ENCODE measurements around the gene CPLX1. TPM values are rescaled to one million over a fixed set of nuclear protein-coding genes. Genes with fewer than 3 reads are reported as not detected.

Gene CPLX1
- total and polyA plus RNA-seq, 12 donors = 1.7 to 25.3 (median 7.5) TPM

- H3K9me3 ChIP-seq (replicated peaks in 1 of 3) = peaks cover 0 to 7% (median 0%) of the 10 kb centered on the region in 3 donors
- DNase-seq = peak; percentile 62 to 91 (median 84)
- no peak overlapping the region for H3K4me3 ChIP-seq
- TF ChIP-seq POLR2A (IDR thresholded peaks at IDR 0.05) = no peak
- TF ChIP-seq, protein P1, sequence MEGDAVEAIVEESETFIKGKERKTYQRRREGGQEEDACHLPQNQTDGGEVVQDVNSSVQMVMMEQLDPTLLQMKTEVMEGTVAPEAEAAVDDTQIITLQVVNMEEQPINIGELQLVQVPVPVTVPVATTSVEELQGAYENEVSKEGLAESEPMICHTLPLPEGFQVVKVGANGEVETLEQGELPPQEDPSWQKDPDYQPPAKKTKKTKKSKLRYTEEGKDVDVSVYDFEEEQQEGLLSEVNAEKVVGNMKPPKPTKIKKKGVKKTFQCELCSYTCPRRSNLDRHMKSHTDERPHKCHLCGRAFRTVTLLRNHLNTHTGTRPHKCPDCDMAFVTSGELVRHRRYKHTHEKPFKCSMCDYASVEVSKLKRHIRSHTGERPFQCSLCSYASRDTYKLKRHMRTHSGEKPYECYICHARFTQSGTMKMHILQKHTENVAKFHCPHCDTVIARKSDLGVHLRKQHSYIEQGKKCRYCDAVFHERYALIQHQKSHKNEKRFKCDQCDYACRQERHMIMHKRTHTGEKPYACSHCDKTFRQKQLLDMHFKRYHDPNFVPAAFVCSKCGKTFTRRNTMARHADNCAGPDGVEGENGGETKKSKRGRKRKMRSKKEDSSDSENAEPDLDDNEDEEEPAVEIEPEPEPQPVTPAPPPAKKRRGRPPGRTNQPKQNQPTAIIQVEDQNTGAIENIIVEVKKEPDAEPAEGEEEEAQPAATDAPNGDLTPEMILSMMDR (IDR thresholded peaks at IDR 0.05) = no peak
- intact Hi-C loops (cut with DNase I) = no loop called here
- H3K27me3 ChIP-seq = no peaks in the 10 kb centered on the region
- WGBS, 4 donors = 25 to 65% (median 59%) methylated on average over 12 to 46 of the region's 46 CpGs
- no peaks in the 10 kb centered on the region for H3K36me3 ChIP-seq (replicated peaks in 1 of 2)
- H3K27ac ChIP-seq = peak overlapping the region in 4 of 5 donors; percentile 26 to 96 (median 92)
- peaks cover 19 to 20% of the 10 kb centered on the region in 2 donors for H3K4me1 ChIP-seq (replicated peaks in 1 of 2)
Observed at GRCh38 chr4:835148-836002, 9.4 kb upstream of the CPLX1 start.

DNA sequence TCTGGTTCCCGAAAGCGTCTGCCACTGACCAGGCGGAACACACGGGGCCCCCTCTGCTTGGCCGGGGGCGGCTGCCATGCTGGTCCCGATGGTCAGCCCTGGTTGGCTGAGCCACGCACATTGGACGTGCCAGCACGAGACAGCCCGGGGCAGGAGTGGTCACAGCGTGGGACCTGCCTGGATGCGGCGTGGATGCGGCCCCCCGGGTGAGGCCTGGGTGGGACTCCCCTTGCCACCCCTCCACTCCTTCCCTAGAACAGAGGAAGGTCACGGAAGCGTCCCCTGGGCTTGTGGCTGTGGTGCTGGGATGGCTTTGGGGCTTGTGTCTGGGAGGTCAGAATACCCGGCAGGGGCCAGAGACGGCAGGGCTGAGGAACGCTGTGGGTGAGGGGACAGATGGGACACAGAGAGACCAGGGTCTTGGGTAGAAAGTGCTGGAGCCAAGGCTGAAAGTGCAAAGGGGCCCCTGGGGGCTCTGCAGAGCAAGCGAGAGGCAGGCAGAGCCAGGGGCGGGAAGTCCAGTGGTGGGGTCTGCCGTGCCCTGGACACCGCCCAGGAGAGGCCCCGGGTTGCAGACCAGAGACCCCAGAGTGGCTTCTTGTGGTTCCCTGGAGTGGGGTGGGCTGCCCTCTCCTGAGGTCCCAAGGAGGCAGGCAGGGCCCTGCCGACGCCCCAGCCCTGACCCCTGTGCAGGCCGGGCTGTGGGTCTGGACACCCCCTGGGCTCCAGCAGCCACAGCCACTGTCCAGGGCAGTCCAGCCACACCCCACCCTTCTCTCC lies 8.6 kb upstream of the CPLX1 start:
- Histone ChIP-seq H3K4me1 (replicated peaks in 1 of 2) (peaks cover 19 to 20% of the 10 kb centered on the region in 2 donors), H3K27me3 (no peaks in the 10 kb centered on the region), H3K4me3 (no peak overlapping the region), H3K27ac (no peak overlapping the region), H3K9me3 (replicated peaks in 1 of 3) (peaks cover 0 to 7% (median 0%) of the 10 kb centered on the region in 3 donors), H3K36me3 (replicated peaks in 1 of 2) (no peaks in the 10 kb centered on the region)
- no peak for TF ChIP-seq POLR2A (IDR thresholded peaks at IDR 0.05)
- intact Hi-C loops (cut with DNase I) = no loop called here
- DNase-seq = peak in 2 of 7 donors; percentile 13
- 79 to 85% (median 82%) methylated on average over 13 to 29 of the region's 29 CpGs for WGBS, 4 donors

GRCh38 chr4:833731-834367 lies 7.9 kb upstream of the CPLX1 start:
- 76 to 91% (median 83%) methylated on average over 10 to 18 of the region's 18 CpGs for WGBS, 4 donors
- peak in 2 of 7 donors; percentile 11 to 15 for DNase-seq

GRCh38 chr4:833156-833555 lies 7.2 kb upstream of the CPLX1 start:
- Histone ChIP-seq H3K36me3 (replicated peaks in 1 of 2) (no peaks in the 10 kb centered on the region), H3K27ac (no peak overlapping the region), H3K27me3 (no peaks in the 10 kb centered on the region), H3K9me3 (replicated peaks in 1 of 3) (peaks cover 0 to 6% (median 0%) of the 10 kb centered on the region in 3 donors), H3K4me1 (replicated peaks in 1 of 2) (peaks cover 20 to 27% of the 10 kb centered on the region in 2 donors), H3K4me3 (no peak overlapping the region)
- TF ChIP-seq, protein P1 (IDR thresholded peaks at IDR 0.05) = no peak
- TF ChIP-seq POLR2A (IDR thresholded peaks at IDR 0.05) = no peak
- WGBS, 4 donors = 70 to 75% (median 73%) methylated on average over 10 of the region's 10 CpGs
- intact Hi-C loops (cut with DNase I) = no loop called here
- DNase-seq = peak in 2 of 7 donors; percentile 10 to 13

More at GRCh38 chr4:833731-834367, 7.9 kb upstream of the CPLX1 start:
- Histone ChIP-seq H3K27ac (no peak overlapping the region), H3K9me3 (replicated peaks in 1 of 3) (peaks cover 0 to 7% (median 0%) of the 10 kb centered on the region in 3 donors), H3K36me3 (replicated peaks in 1 of 2) (no peaks in the 10 kb centered on the region), H3K4me1 (replicated peaks in 1 of 2) (peaks cover 20% of the 10 kb centered on the region in 2 donors), H3K27me3 (no peaks in the 10 kb centered on the region), H3K4me3 (no peak overlapping the region)
- intact Hi-C loops (cut with DNase I) = no loop called here
- TF ChIP-seq POLR2A (IDR thresholded peaks at IDR 0.05) = no peak
- TF ChIP-seq, protein P1 (IDR thresholded peaks at IDR 0.05) = no peak

Measured in adrenal gland (tissue), 12 donors.